Activated CD4-positive, alpha-beta T cell treated with anti-CD3 and anti-CD28 coated beads, Interleukin-2, amount 50 U/mL, for 16 hours (primary cell): ENCODE measurements around the gene ANXA4.
"Not testable (repeated sequence)": the region's sequence is repeated elsewhere in the genome, so short reads cannot be mapped to it uniquely, and the experiment has no call there.

Experiments used
- DNase-seq: peaks from one replicate; pipeline ENCODE4 v3.0.0-alpha.2; 2020

ANXA4 gene

DNA sequence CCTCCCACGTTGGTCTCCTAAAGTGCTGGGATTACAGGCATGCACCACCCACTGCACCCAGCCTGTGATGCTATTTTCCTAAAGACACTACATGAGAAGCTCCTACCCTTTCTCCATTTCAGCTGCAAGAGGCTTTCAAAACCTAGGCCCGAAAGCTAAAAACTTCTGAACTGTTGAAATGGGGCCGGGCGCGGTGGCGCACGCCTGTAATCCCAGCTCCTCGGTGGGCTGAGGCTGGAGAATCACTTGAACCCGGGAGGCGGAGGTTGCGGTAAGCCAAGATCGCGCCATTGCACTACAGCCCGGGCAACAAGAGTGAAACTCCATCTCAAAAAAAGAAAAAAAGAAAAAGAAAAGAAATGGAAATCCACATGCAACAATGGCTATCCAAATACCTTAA, 18.1 kb upstream of the ANXA4 start:
- DNase-seq, result no peak

DNA sequence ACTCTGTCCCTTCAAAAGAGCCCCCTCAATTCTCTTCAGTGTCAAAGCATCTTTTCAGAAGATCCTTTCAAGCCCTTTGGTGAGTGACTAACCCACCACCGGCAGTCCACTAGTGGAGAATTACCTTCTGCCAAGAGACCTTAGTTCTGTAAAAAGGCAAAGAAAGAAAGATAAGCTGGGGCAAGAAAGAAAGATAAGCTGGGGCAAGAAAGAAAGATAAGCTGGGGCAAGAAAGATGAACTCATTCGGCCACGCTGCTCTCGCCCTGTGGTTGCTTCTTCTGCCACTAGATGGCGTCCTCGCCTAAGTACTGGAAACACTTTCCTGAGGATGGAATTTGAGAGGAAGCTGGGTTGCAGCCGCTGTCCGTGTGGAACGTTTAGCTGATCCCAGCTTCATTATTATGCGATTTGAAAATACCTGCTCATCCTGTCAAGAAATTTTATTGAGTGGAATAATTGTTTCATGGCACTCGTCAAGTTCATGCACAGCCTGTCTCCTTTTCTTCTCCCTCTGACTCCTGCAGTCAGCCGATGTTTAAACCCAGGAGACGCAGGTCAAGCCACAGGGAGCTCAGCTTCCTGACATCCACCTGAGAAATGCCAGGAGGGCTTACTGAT, 17.3 kb upstream of the ANXA4 start:
- DNase-seq, result peak; percentile 83

DNA sequence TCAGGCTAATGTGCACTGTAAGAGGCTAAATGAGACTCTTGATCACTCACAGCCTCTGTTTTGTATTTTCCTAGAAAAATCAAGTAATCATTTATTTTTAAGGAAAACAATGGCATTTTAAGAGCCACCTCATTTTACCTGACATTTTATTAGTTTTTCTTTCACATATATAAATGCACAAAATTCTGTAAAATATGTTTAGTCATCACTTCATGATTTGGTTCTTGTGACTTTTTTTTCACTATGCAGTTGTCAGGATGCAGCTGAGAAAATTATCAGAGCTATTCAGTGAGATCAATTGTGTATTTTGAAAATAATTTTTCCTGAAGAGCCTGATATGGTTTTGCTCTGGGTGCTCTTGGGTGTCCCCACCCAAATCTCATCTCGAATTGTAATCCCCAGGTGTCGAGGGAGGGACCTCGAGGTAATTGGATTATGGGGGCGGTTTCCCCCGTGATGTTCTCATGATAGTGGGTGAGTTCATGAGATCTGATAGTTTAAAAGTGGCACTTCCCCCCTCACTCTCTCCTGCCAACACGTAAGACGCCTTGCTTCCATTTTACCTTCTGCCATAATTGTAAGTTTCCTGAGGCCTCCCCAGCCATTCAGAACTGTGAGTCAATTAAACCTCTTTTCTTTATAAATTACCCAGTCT, 16.1 kb upstream of the ANXA4 start:
- no peak for DNase-seq

DNA sequence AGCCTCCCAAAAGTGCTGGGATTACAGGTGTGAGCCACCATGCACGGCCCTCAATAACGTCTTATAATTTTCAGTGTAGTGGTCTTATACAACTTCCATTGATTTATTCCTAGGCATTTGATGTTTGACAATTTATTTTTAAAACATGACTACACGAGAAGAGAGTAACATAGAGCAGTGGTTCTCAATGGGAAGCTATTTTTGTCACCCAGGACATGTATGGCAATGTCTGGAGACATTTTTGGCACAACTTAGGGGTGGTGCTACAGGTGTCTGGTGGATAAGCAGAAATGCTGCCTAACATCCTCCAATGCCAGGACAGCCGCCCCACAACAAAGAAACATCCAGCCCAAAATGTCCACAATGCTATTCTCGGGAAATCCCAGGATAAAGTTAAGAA, 12.7 kb upstream of the ANXA4 start:
- no peak for DNase-seq

DNA sequence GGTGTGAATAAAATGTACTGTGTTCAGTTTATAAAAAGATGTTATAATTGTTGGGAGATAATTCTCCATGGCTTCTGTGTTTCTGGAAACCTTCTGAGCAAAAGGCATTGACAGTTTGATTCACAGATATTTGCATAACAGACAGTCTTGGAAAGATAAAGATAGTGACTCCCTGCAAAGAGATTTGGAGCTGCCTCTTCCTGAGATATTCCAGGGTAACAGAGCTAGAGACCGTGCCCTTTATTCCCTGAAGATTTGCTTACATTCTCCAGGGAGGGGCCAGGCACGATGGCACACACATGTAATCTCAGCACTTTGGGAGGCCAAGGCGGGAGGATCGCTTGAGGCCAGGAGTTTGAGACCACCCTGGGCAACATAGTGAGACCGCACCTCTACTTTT, 12.2 kb upstream of the ANXA4 start:
- no peak for DNase-seq

DNA sequence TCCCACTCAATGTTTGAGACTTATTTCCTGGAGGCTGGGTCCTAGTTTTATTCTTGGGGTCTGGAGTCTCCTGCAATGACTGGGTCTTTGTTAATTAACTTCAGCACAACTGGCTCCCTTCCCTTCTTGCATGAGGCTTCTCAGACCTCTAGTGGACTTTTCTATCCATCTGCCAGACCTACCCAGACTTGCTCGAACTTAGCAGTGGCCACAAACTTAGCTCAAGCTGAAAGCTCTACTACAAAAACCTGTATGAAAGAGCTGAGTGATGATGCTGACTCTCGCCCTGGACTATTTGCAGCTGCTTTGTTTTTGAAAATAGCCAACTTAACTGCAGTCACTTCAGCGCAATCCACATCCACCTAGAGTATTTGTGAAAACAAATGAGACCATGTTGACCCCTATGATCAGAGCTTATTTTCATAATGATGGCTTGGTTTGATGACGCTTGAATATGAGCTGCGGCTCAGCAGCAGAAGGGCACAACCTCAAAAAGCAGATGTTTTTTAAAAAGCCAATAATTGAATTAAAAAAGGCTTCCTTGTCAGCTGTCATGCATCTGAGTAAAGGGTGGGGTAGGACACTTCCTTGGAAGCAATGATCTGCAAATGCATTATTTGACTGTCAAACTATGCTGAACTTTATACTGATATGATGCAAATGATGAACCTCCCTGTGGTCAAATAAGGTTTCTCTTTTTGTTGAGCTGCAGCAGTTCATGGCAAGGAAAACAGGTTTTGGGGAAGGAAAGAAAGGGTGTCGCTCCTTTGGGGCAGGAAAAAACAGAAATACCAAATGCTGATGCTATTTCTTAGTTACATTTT, 10.6 kb upstream of the ANXA4 start:
- no peak for DNase-seq

DNA sequence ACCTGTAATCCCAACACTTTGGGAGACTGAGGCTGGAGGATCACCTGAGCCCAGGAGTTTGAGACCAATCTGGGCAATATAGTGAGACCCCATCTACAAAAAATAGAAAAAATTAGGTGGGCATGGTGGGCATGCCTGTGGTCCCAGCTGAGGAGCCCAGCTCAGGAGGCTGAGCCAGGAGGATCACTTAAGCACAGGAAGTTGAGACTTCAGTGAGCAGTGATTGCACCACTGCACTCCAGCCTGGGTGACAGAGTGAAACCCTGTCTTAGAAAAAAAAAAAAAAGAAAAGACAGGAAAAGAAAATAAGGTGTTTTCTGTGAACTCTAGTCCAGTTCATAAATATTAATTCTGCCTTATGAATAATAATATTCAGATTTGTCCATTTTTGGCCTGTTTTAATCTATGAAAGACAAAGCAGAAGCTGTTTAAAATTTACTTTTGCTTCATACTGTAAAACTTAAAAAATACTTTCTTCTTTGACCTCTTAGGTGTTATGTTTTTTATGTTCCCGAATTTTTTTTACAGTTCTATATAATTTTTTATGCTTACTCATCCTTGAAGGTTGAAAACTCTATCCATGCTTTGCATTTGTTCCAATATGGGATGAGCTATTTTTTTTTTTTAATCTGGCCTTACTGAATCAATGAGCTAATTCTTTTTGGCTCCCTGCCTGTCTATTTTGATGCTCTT, 8.4 kb upstream of the ANXA4 start:
- no peak for DNase-seq

DNA sequence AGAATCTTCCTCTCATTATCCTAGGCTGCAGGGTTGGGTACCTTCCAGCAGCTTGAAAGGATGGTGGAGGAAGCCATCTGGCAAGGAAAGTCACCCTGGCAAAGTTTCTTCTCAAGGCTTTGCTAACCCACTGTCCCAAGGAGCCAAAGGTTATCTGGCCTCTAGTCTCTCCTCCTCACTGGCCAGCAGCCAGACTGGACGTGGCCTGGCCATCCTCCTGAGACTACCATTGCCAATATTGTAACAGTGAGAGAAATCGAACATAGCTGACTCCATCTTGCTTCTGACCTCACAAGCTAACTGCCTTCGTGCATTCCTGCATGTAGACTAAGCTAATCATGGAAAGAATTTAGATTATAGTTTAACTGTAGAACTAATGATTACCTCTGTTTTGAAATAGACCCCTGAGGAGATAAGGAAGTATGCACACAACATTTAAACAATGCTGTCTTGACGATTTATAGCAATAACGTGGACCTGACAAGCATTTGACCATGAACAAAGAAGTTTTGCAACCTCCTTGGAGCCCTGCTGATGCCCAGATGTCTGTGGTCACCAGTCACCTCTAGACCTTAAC, 7.8 kb upstream of the ANXA4 start:
- DNase-seq, result no peak

DNA sequence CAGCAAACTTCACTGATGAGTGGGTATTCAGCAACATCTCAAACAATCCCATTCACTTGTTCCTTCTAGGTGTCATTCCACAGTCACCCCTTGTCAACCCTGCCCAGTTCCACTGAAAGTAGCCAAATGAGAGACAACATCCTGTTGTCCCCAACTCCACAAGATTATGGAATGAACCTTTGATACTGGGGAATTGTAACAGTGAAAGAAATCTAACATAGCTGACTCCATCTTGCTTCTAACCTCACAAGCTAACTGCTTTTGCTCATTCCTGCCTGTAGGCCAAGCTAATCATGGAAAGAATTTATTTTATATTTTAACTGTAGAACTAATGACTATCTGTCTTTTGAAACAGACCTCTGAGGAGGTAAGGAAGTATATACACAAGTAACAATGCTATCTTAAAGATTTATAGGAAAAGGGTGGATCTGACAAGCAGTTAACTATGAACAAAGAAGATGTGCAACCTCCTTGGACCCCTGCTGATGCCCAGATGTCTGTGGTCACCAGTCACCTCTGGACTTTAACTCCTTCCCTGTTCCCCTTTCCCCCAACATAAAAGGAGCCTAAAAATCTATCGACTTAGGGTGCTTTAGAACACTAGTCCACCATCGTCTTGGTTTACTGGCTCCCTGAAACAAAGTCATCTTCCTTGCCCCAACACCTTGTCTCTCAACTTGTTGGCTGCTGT, 6.9 kb upstream of the ANXA4 start:
- no peak for DNase-seq

DNA sequence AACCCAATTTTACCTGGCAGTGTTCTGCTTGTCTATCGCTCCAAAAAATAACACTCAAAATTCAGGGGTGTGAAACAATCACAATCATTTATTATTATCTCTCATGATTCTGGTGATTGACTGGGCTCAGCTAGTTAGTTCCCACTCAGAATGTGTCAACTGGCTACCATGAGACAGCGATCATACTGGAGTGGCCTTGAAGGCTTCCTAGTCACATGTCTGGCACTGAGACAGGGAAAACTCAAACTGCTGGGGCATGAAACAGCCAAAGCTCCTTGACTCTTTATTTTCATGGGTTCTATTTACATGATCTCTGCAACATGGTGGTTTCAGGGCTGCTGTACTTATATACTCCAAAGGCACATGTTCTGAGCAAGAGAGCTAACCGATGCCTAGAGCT, 6.2 kb upstream of the ANXA4 start:
- no peak for DNase-seq

DNA sequence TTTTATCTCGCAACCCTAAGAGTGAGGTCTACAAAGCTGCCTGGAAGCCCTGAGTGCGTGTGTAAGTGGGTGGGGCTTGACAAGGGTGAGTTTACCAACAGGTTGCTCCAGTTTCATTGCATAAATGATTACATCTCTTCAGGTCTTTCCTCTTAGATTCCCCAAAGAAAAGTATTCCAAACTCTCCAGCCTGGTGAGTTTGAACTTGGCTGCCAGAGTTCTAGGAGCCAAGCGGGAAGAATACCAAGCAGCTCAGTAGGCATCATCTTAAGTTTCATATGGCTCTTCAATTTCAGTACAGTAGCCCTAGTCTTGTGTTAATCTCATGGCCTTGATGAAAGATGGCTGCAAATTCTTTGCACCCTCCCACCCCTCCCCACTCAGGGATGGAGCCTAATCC, 3.8 kb upstream of the ANXA4 start:
- DNase-seq, result not testable (repeated sequence)

DNA sequence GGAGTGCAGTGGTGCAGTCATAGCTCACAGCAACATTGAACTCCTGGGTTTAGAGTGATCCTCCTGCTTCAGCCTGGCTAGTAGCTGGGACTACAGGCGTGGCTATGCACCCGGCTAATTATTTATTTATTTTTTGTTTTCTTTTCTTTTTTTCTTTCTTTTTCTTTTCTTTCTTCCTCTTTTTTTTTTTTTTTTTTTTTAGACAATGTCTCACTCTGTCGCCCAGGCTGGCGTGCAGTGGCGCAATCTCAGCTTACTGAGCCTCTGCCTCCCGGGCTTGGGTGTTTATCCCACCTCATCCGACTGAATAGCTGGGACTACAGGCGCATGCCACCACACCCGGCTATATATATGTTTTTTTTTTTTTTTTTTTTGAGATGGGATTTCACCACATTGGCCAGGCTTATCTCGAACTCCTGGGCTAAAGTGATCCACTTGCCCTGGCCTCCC, 1.4 kb upstream of the ANXA4 start:
- DNase-seq, result no peak

DNA sequence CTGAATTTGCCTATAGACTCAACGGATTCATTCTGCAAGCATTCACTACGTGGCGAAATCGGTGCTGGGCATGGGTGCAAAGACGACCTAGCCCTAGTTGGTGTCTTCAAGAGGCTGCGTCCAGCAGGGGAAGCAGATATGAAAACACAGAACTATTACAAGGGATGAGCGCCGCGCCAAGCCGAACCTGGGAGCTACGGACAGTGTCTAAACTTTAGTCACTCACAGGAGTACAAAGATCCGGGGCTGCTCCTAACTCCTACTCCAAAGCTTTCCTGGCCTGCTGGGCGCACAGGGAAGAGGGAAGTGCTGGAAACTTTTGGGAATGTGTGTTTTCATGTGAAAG, 732 bp upstream of the ANXA4 start:
- DNase-seq, result peak; percentile 40

DNA sequence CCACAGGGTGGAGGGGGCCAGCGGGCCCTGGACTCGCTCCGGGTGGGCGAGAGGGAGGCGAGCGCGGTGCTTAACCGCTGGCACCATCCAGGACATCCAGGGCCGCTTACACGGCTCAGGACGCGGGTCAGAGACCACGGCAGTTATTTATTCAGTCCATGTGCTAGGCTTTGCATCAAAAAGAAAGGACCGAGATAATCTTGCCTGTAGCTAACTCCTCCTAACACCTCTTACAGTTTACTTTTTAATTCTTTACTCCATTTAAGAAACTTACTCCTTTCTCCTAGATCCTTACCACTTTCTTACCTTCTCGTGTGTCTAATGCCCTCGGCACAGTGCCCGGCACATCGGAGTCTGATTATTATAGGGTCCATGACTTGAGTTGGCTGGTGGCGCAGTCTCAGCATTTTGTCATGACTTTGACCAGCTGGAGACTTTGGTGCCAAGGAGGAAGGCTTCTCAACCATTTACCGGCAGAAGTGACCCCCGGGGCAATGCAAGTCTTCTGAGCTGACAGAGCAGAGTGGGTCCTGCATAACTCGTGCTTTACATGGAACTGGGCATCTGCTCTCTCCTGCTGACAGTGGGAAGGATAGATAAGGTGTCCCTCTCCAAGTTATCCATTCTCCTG, 503 bp downstream of the ANXA4 start:
- no peak for DNase-seq

DNA sequence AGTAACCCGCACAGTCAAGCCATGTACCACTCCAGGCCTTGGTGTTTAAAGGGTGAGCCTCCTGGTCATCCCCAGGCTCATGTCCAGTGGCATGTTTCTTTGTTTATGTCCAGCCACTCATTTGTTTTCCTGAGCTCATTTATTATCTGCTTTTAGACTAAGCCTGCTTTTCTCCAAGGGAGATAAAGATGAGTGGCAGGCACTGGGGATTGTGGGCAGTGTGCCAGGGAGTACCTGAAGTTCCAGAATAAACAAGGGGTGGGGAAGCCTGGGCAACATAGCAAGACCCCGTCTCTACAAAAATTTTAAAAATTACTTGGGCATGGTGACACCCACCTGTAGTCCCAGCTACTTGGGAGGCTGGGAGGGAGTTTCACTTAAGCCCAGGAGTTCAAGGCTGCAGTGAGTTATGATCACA, 1.9 kb downstream of the ANXA4 start:
- no peak for DNase-seq

DNA sequence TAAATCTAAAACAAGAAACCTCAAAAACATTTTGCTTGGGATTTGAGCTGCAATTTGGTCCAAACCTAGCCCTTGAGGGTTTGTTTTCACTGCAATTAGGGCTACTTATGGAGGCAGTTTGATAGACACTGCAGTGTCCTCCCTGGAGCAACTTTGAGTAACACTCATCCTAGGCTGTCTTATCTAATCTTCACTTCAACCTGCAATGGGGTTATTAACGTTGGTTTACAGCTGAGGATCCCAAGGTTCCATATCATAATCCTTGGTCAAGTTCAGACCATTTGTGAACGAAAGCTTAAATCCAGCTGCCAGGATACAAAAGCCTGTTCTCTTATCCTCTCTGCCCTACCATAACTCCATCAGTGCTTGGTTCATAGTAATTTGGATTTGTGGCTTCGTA, 2.5 kb downstream of the ANXA4 start:
- no peak for DNase-seq

DNA sequence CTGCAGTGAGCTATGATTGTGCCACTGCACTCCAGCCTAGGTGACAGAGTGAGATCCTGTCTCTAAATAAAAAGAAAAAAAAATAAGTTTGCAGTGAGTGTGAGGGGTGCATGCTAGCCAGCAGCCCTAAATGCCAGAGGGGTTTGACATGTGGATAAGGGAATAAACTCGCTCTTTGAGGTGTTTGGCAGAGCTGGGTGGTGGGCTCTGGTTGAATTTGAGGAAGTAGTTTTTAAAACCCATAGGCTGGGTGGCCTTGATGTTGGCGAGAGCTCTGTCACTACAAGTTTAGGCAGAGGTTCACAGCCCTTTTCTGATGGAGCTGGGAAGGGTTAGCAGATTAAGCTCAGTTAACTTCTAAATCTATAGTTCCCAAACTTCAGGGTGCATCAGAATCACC, 3.1 kb downstream of the ANXA4 start:
- no peak for DNase-seq

DNA sequence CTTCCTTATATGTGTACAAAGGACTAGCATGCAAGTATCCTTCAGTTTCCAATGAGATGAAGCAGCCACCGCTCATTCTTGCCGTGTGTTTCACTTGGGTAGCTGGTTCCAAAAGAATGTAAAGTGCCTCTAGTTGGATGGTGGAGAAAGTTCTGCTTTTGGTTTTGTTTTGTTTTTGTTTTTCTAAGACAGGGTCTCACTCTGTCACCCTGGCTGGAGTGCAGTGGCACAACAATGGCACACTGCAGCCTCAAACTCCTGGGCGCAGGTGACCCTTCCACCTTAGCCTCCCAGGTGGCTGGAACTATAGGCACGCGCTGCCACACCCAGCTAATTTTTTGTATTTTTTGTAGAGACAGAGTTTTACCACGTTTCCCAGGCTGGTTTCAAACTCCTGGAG, 8.3 kb downstream of the ANXA4 start:
- no peak for DNase-seq

DNA sequence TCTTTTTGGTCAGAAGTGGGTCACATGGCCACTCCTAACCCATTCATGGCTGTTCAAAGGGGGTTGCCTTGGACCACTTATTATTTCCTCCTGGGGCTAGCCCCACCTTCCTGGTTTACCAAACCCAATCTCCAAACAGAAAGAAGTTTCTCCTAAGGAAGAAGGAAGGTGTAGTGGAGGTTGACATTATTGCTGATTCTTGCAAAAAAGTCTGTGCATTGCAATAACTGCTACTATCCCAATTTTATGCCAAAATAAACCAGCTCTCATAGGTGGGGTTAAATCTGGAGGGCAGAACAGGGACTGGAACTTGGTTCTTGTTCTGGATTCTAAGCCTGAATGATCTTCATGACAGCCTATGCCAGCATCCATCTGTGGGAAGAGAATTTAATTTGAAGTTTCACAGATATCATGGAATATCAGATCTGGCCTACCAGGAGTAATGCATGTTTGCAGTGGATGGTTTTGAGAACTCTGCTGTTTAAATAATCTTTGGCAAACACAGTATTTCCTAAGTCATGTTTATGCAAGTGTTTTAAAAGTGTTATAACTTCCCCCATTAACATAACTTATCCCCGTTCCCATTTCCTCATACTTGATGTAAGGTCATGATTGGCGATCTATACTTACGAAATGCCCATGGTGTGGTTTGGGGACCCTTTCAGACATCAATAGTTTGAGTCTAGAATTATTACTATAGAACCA, 11.9 kb downstream of the ANXA4 start:
- DNase-seq, result no peak

DNA sequence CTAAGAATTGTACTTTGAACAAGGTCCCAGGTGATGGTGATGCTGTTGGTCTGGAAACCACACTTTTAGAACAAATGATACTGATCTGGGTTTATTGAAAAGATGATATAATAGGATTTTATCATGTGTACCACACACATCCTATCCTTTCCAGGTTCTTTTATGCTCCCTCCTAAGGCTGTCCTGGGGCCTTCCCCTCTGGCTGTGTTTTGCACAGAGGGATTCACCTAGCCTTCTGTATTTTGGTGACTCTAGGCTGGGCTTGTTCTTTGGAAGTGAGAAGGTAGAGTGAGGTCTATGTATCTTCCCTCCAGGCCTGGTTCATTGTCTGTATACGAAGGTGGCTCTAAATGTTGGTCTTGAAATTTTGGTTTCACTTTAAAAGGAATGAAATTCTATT, 12.7 kb downstream of the ANXA4 start:
- DNase-seq, result no peak

DNA sequence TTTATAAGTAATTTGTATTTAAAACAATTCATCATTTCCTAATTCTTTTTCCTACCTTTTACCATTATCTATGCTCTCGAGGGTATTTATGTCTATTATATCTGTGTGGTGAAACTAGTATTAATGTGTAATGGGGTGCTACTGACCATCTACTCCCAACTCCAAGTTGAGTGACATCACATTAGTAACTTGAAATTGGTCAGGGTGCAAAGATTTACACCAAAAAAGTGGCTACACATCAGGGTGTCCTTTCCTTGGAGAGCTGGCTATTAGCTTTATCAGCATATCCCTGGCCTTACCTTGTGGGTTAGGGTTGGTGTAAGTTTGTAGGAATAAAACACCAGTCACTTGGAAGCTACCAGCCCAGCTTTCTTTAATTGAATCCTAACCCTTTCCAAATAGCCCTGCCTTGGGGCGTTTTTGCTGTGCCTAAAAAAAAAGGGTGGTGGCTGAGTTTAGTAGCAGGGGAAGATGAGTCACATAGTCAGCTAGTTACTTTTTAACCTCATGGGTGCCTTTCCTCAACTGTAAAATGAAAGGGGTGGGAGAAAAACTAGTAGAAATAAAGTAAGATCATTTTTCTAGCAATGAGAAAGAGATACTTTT, 14.0 kb downstream of the ANXA4 start:
- DNase-seq, result peak; percentile 48
